IMR-90 (cell line): Measurements from ENCODE around the gene IER5. TPM values are rescaled to one million over a fixed set of nuclear protein-coding genes. Genes with fewer than 3 reads are reported as not detected.
A peak's percentile ranks its signal among the peaks of the same experiment; 100 is the strongest.

ENCODE experiments used
- ATAC-seq: fragments of 200-7000 bp; cut with Tn5 transposase; 2 replicates; pipeline ENCODE4 v1.9.1; 2020; ENCODE audit warnings: low read depth, mild to moderate bottlenecking, moderate library complexity
- BruUV-seq: library from RNA; stranded (reverse); fragments of 400-500 nt; replicated peaks from 2 replicates; lab custom pipeline; 2021; lab: Mats Ljungman, UMichigan
- CTCF ChIA-PET: fragments of 300-600 bp; formaldehyde crosslinking; extraction: SDS; loops from one replicate; lab custom pipeline; 2021; ENCODE audit warnings: antibody characterized with exemption; lab: Yijun Ruan, JAX
- POLR2A ChIA-PET: fragments of 300-600 bp; sonication (Branson Sonifier 250); formaldehyde crosslinking; loops from one replicate; lab custom pipeline; 2022; ENCODE audit warnings: antibody characterized with exemption; ENCODE audit not compliant: unreplicated experiment; lab: Charles Lee
- DNase-seq: peaks from one replicate; pipeline ENCODE4 v3.0.0; 2013
- H2AFZ ChIP-seq: replicated peaks from 2 replicates; pipeline ENCODE3; 2013; ENCODE audit warnings: low read length, mild to moderate bottlenecking; ENCODE audit not compliant: poor library complexity
- H2AK5ac ChIP-seq: 2 replicates; pipeline ENCODE4 v1.6.1; 2013; ENCODE audit warnings: low read depth, low read length, inconsistent platforms
- H2AK9ac ChIP-seq: replicated peaks from 2 replicates; pipeline ENCODE3; 2013; ENCODE audit warnings: mild to moderate bottlenecking, low read depth, low read length, moderate library complexity; ENCODE audit not compliant: poor library complexity
- H2BK120ac ChIP-seq: 2 replicates; pipeline ENCODE4 v1.6.1; 2013; ENCODE audit warnings: low read depth, low read length, inconsistent platforms
- H2BK15ac ChIP-seq: 3 replicates; pipeline ENCODE4 v1.6.1; 2013; ENCODE audit warnings: low read depth, low read length, inconsistent platforms
- H2BK20ac ChIP-seq: 2 replicates; pipeline ENCODE4 v1.6.1; 2013; ENCODE audit warnings: low read depth, mild to moderate bottlenecking, inconsistent platforms, low read length, moderate library complexity
- H2BK5ac ChIP-seq: 2 replicates; pipeline ENCODE4 v1.6.1; 2013; ENCODE audit warnings: mild to moderate bottlenecking, low read depth, low read length, inconsistent platforms; ENCODE audit not compliant: poor library complexity, severe bottlenecking
- H3K14ac ChIP-seq: replicated peaks from 2 replicates; pipeline ENCODE4 v1.6.1; 2013; ENCODE audit warnings: low read depth, low read length, inconsistent platforms
- H3K18ac ChIP-seq: 2 replicates; pipeline ENCODE4 v1.6.1; 2013; ENCODE audit warnings: low read depth, low read length, control low read depth
- H3K23ac ChIP-seq: 2 replicates; pipeline ENCODE4 v1.6.1; 2013; ENCODE audit warnings: low read depth, low read length, inconsistent platforms
- H3K27ac ChIP-seq: 2 replicates; pipeline ENCODE4 v1.5.1; 2013; ENCODE audit warnings: mild to moderate bottlenecking, control low read depth, low read length; ENCODE audit not compliant: insufficient read depth
- H3K27me3 ChIP-seq: 2 replicates; pipeline ENCODE4 v1.6.1; 2013; ENCODE audit warnings: low read length; ENCODE audit not compliant: control insufficient read depth, insufficient read depth
- H3K36me3 ChIP-seq: 2 replicates; pipeline ENCODE4 v1.6.1; 2013; ENCODE audit warnings: low read length, mixed read lengths; ENCODE audit not compliant: control insufficient read depth, insufficient read depth
- H3K4ac ChIP-seq: 2 replicates; pipeline ENCODE4 v1.6.1; 2013; ENCODE audit warnings: low read depth, low read length, inconsistent platforms
- H3K4me1 ChIP-seq: 2 replicates; pipeline ENCODE4 v1.6.1; 2013; ENCODE audit warnings: low read length, mixed read lengths; ENCODE audit not compliant: control insufficient read depth, insufficient read depth
- H3K4me2 ChIP-seq: 2 replicates; pipeline ENCODE4 v1.6.1; 2013; ENCODE audit warnings: low read depth, mild to moderate bottlenecking, control low read depth, low read length, moderate library complexity
- H3K4me3 ChIP-seq: 2 replicates; pipeline ENCODE4 v1.5.1; 2013; ENCODE audit warnings: low read depth, mild to moderate bottlenecking, control low read depth, low read length, moderate library complexity; ENCODE audit not compliant: insufficient read depth
- H3K56ac ChIP-seq: 2 replicates; pipeline ENCODE4 v1.6.1; 2013; ENCODE audit warnings: low read length, inconsistent platforms; ENCODE audit not compliant: insufficient read depth; ENCODE audit errors: extremely low read depth
- H3K79me1 ChIP-seq, 2 experiments: 2 replicates each; pipeline ENCODE4 v1.6.1; 2013; ENCODE audit warnings: low read length in 2 of 2, inconsistent platforms in 1 of 2, low read depth in 1 of 2
- H3K9ac ChIP-seq: 2 replicates; pipeline ENCODE4 v1.6.1; 2013; ENCODE audit warnings: low read depth, low read length, control low read depth
- H3K9me1 ChIP-seq: 2 replicates; pipeline ENCODE4 v1.6.1; 2013; ENCODE audit warnings: low read length, inconsistent platforms; ENCODE audit not compliant: insufficient read depth
- H3K9me3 ChIP-seq: 2 replicates; pipeline ENCODE4 v1.6.1; 2013; ENCODE audit warnings: low read length; ENCODE audit not compliant: control insufficient read depth, insufficient read depth
- H4K20me1 ChIP-seq: 2 replicates; pipeline ENCODE4 v1.6.1; 2013; ENCODE audit warnings: low read length, inconsistent platforms; ENCODE audit not compliant: insufficient read depth
- H4K5ac ChIP-seq: 2 replicates; pipeline ENCODE4 v1.6.1; 2013; ENCODE audit warnings: mild to moderate bottlenecking, low read depth, low read length, control low read depth
- H4K8ac ChIP-seq, 2 experiments: 2 replicates each; pipeline ENCODE4 v1.6.1; 2013; ENCODE audit warnings: low read depth in 2 of 2, low read length in 2 of 2, control low read depth in 1 of 2, inconsistent platforms in 1 of 2
- H4K91ac ChIP-seq: 2 replicates; pipeline ENCODE4 v1.6.1; 2013; ENCODE audit warnings: low read depth, low read length, inconsistent platforms; ENCODE audit not compliant: insufficient read depth
- FOS ChIP-seq: fragments of 150-350 bp; IDR thresholded peaks from 2 replicates; pipeline ENCODE4 v1.6.1; 2016; ENCODE audit warnings: low read depth, low read length
- POLR2A ChIP-seq: IDR thresholded peaks from 2 replicates; pipeline ENCODE4 v1.6.1; 2012; ENCODE audit warnings: mild to moderate bottlenecking, low read depth, low read length
- RAD21 ChIP-seq: IDR thresholded peaks from 2 replicates; pipeline ENCODE4 v1.6.1; 2012; ENCODE audit warnings: low read length, improper control_type of control experiment
- WGBS, 2 experiments: methylation state at CpG; one replicate each; pipeline versions ENCODE4 v1.1.5 to v1.1.7; 2013; ENCODE audit warnings: missing lambda C conversion rate in 2 of 2; ENCODE audit not compliant: insufficient read length in 1 of 2; ENCODE audit errors: extremely low coverage in 2 of 2; 5-methylcytosine and 5-hydroxymethylcytosine counted together
- dilution Hi-C: fragments of 300-500 bp; cut with HindIII; formaldehyde crosslinking; loops from one replicate; pipeline ENCODE4 v1.14.3; 2018; ENCODE audit warnings: low sequenced_read_pairs; ENCODE audit not compliant: unreplicated experiment
- in situ Hi-C: fragments of 300-500 bp; cut with MboI; formaldehyde crosslinking; loops from 3 replicates; pipeline ENCODE4 v1.14.3; 2019; ENCODE audit warnings: low sequenced_read_pairs, inconsistent platforms, mixed read lengths
- intact Hi-C: fragments of 100-400 bp; cut with micrococcal nuclease; formaldehyde crosslinking; loops from 2 replicates; pipeline ENCODE4 v1.10.0; 2022
- polyA plus RNA-seq, 3 experiments: library from polyadenylated mRNA; depleted of rRNA; stranded (reverse); fragments of >200 nt; gene quantifications; 2 replicates each; pipeline ENCODE4 v1.2.3, GENCODE V29; 2012; ENCODE audit warnings: low replicate concordance in 1 of 3
- total RNA-seq: library from RNA; depleted of rRNA; stranded (reverse); fragments of >200 nt; gene quantifications from 2 replicates; pipeline ENCODE4 v1.2.3, GENCODE V29; 2012

The IER5 gene
- total and polyA plus RNA-seq, 2 of the 4 experiments (the other 2 are of a cell fraction), result 15.8 to 27.1 TPM

DNA sequence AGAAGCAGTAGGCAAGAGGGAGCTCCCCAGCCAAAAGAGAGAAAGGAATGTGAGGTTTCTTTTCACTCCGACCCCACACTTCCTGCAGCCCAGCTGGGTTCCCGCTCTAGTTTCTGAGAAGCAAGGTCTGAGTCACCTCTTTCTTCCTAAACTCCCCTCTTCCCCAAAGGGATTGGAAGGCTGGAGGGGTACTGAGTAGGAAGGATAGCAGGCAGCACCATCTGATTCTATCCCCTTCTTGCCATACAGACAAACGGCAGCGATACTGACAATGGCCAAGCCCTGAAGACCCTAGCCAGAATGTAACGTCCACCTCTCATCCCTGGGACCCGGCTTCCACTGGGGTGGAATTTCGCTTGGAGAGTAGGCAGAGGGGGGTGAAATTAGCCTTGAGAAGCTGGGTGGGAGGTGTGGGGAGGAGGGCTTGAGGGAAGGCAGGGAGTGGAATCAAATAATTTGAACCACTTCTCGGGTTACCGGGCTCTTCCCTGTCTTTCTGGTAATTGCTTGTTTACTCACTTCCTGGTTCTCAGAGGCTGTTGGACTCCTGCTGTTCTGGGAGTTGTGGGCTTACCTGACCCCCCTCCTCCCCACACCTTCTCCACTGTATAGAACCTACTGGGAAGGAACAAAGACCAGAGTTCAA is 13.2 kb downstream of the IER5 start:
- POLR2A ChIA-PET, result interaction anchor here (0.5 kb wide), 1 partner anchor 586 kb away, joined by 3 read pairs; no protein-coding TSS in a partner anchor
- no peak overlapping the region for H3K4me3 ChIP-seq

More for the DNA sequence above, 13.2 kb downstream of the IER5 start:
- H3K27me3 ChIP-seq, result no peaks in the 10 kb centered on the region
- H2BK15ac ChIP-seq, result peak overlapping the region; percentile 90
- TF ChIP-seq FOS (0 out of 2 replicates have a peak, but pooled peaks have one; percentile 20), POLR2A (no peak), RAD21 (no peak)
- peak overlapping the region; percentile 94 for H2BK20ac ChIP-seq
- CTCF ChIA-PET, result interaction anchor here (0.6 kb wide), 1 partner anchor 291 kb away, joined by 3 read pairs; no protein-coding TSS in a partner anchor
- H4K20me1 ChIP-seq, result no peaks in the 10 kb centered on the region
- peak overlapping the region; percentile 20 to 87; a peak in 3 of 4 replicates for H4K8ac ChIP-seq
- H3K56ac ChIP-seq, result peak overlapping the region; percentile 27; the same call in 1 of the 2 replicates
- peak overlapping the region; percentile 91 for H2BK120ac ChIP-seq
- H2BK5ac ChIP-seq, result peak overlapping the region; percentile 77
- peak overlapping the region; percentile 18 for H4K5ac ChIP-seq
- H3K9me3 ChIP-seq, result no peaks in the 10 kb centered on the region
- H3K4ac ChIP-seq, result peak overlapping the region; percentile 94
- ATAC-seq, result peak; percentile 3
- H3K23ac ChIP-seq, result peak overlapping the region; percentile 91
- BruUV-seq, result no TSS peak
- peak overlapping the region; percentile 88 for H4K91ac ChIP-seq
- peak overlapping the region; percentile 14 for H3K4me2 ChIP-seq
- intact Hi-C loops, result no loop called here
- H3K9ac ChIP-seq, result no peak overlapping the region
- in situ Hi-C loops, result no loop called here
- H2AFZ ChIP-seq, result peak overlapping the region; percentile 72
- dilution Hi-C loops, result no loop called here
- peak overlapping the region; percentile 92 for H3K14ac ChIP-seq
- peak overlapping the region; percentile 87 for H2AK9ac ChIP-seq
- peak overlapping the region; percentile 98 for H2AK5ac ChIP-seq
- WGBS, 2 experiments, result no CpG with 5 or more reads among the region's 9 CpGs
- H3K18ac ChIP-seq, result peak overlapping the region; percentile 58
- H3K36me3 ChIP-seq, result no peaks in the 10 kb centered on the region
- H3K9me1 ChIP-seq, result peaks cover 29% of the 10 kb centered on the region
- peaks cover 21 to 59% of the 10 kb centered on the region in 2 experiments for H3K79me1 ChIP-seq
- H3K27ac ChIP-seq, result peak overlapping the region; percentile 32
- DNase-seq, result peak; percentile 74
- H3K4me1 ChIP-seq, result peaks cover 43% of the 10 kb centered on the region
